ENCODE measurements around the gene OR5K2.

OR5K2 gene

GRCh38 chr3:98532275-98532637 lies 34.8 kb downstream of the OR5K2 start:
- H2AFZ ChIP-seq (ENCODE audit: low read length) = no peak overlapping the region
- H3K36me3 ChIP-seq (ENCODE audit: insufficient read depth, low read length) = no peaks in the 10 kb centered on the region
- TF ChIP-seq EZH2phosphoT487 (IDR thresholded peaks at IDR 0.05; ENCODE audit: borderline replicate concordance) (no peak), CTCF (conservative IDR thresholded peaks at IDR 0.05; ENCODE audit: low read length) (no peak)
- H3K79me2 ChIP-seq (ENCODE audit: insufficient read depth, low read length) = no peaks in the 10 kb centered on the region
- no peaks in the 10 kb centered on the region for H3K4me1 ChIP-seq (ENCODE audit: insufficient read depth, low read length, poor library complexity, severe bottlenecking)
- no peaks in the 10 kb centered on the region for H3K27me3 ChIP-seq (ENCODE audit: insufficient read depth, low read length, poor library complexity, severe bottlenecking)
- H4K20me1 ChIP-seq (ENCODE audit: insufficient read depth, low read length, poor library complexity, severe bottlenecking) = no peaks in the 10 kb centered on the region
- H3K9me3 ChIP-seq (ENCODE audit: insufficient read depth, low read depth, low read length) = no peaks in the 10 kb centered on the region
- no peaks in the 10 kb centered on the region for H3F3A ChIP-seq (ENCODE audit: low read depth)
- H3K4me2 ChIP-seq (ENCODE audit: low read depth, low read length, poor library complexity, severe bottlenecking) = no peak overlapping the region
- H3K9me2 ChIP-seq (replicated peaks; ENCODE audit: low read depth, low read length) = no peaks in the 10 kb centered on the region
- H3K9ac ChIP-seq (ENCODE audit: low read depth, low read length, poor library complexity, severe bottlenecking) = no peak overlapping the region
- H3K4me3 ChIP-seq (ENCODE audit: low read length, poor library complexity, severe bottlenecking) = no peak overlapping the region

- no peaks in the 10 kb centered on the region for H3K9me3 ChIP-seq (ENCODE audit: insufficient read depth, low read depth, low read length)
- H3K9ac ChIP-seq (ENCODE audit: low read depth, low read length, poor library complexity, severe bottlenecking) = no peak overlapping the region
- TF ChIP-seq CTCF (conservative IDR thresholded peaks at IDR 0.05; ENCODE audit: low read length) (no peak), EZH2phosphoT487 (IDR thresholded peaks at IDR 0.05; ENCODE audit: borderline replicate concordance) (no peak)
- no peaks in the 10 kb centered on the region for H3K36me3 ChIP-seq (ENCODE audit: insufficient read depth, low read length)
- H3K4me2 ChIP-seq (ENCODE audit: low read depth, low read length, poor library complexity, severe bottlenecking) = no peak overlapping the region
- H3K27me3 ChIP-seq (ENCODE audit: insufficient read depth, low read length, poor library complexity, severe bottlenecking) = no peaks in the 10 kb centered on the region
- H4K20me1 ChIP-seq (ENCODE audit: insufficient read depth, low read length, poor library complexity, severe bottlenecking) = no peaks in the 10 kb centered on the region
- no peaks in the 10 kb centered on the region for H3K4me1 ChIP-seq (ENCODE audit: insufficient read depth, low read length, poor library complexity, severe bottlenecking)
- H3F3A ChIP-seq (ENCODE audit: low read depth) = no peaks in the 10 kb centered on the region
- H2AFZ ChIP-seq (ENCODE audit: low read length) = no peak overlapping the region
- H3K9me2 ChIP-seq (replicated peaks; ENCODE audit: low read depth, low read length) = no peaks in the 10 kb centered on the region
- no peak overlapping the region for H3K4me3 ChIP-seq (ENCODE audit: low read length, poor library complexity, severe bottlenecking)
- H3K79me2 ChIP-seq (ENCODE audit: insufficient read depth, low read length) = no peaks in the 10 kb centered on the region
Measured at GRCh38 chr3:98532709-98533571, 35.5 kb downstream of the OR5K2 start.

GRCh38 chr3:98534168-98534567 lies 36.7 kb downstream of the OR5K2 start:
- Histone ChIP-seq H3K36me3 (ENCODE audit: insufficient read depth, low read length) (no peaks in the 10 kb centered on the region), H3K79me2 (ENCODE audit: insufficient read depth, low read length) (no peaks in the 10 kb centered on the region), H3K4me1 (ENCODE audit: insufficient read depth, low read length, poor library complexity, severe bottlenecking) (no peaks in the 10 kb centered on the region), H4K20me1 (ENCODE audit: insufficient read depth, low read length, poor library complexity, severe bottlenecking) (no peaks in the 10 kb centered on the region), H3K9me2 (replicated peaks; ENCODE audit: low read depth, low read length) (no peaks in the 10 kb centered on the region), H3K4me3 (ENCODE audit: low read length, poor library complexity, severe bottlenecking) (no peak overlapping the region), H3F3A (ENCODE audit: low read depth) (no peaks in the 10 kb centered on the region), H3K9ac (ENCODE audit: low read depth, low read length, poor library complexity, severe bottlenecking) (no peak overlapping the region), H3K27me3 (ENCODE audit: insufficient read depth, low read length, poor library complexity, severe bottlenecking) (no peaks in the 10 kb centered on the region), H2AFZ (ENCODE audit: low read length) (no peak overlapping the region), H3K9me3 (ENCODE audit: insufficient read depth, low read depth, low read length) (no peaks in the 10 kb centered on the region), H3K4me2 (ENCODE audit: low read depth, low read length, poor library complexity, severe bottlenecking) (no peak overlapping the region)
- no peak for TF ChIP-seq CTCF (conservative IDR thresholded peaks at IDR 0.05; ENCODE audit: low read length)

All from Loucy (cell line).